Measurements from ENCODE around the gene STXBP6. TPM values are rescaled to one million over a fixed set of nuclear protein-coding genes. Genes with fewer than 3 reads are reported as not detected.
A peak's percentile ranks its signal among the peaks of the same experiment; 100 is the strongest.

STXBP6 gene
- total and polyA plus RNA-seq, 12 donors: 0.06 to 3.7 (median 0.68) TPM

DNA sequence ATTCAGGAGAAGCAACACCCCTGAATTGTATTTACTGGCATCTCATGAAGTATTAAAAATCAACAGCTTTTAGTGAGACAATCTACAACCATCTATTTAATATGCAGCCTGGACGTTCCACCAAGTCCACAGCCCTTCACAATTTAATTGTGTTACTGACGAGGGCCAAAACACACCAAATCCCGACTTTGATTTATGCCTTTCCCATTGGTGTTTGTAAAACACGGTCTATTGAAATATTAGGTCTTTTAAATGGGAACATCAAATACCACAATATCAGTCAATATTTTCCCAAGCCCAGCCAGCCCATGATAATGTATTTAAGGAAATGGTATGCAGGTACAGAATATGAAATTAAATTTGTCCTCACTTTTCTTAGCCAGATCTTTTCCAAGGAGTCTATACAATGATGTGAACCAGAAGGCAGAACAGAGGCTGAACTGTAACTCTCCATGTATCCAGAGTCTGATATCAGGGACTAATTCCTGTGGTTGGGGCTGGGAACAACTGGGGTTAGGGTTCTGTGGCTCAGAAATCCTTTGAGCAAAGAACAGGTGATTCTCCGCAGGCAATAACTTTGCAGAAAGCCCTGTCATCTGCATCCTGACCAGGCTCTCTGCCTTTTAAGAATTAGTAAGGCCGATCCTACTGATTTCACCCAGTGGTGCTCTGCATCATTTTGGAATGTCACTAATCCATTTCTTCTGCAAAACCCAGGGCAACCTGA, 236.7 kb downstream of the STXBP6 start:
- 72 to 82% (median 78%) methylated on average over 6 of the region's 6 CpGs for WGBS, 4 donors
- Histone ChIP-seq H3K36me3 (replicated peaks in 1 of 2) (no peaks in the 10 kb centered on the region), H3K9me3 (replicated peaks in 1 of 3) (no peaks in the 10 kb centered on the region), H3K4me1 (replicated peaks in 1 of 2) (no peaks in the 10 kb centered on the region), H3K27ac (no peak overlapping the region), H3K4me3 (no peak overlapping the region), H3K27me3 (no peaks in the 10 kb centered on the region)
- intact Hi-C loops (cut with DNase I): no loop called here
- no peak for TF ChIP-seq POLR2A (IDR thresholded peaks at IDR 0.05)
- TF ChIP-seq, protein P1, sequence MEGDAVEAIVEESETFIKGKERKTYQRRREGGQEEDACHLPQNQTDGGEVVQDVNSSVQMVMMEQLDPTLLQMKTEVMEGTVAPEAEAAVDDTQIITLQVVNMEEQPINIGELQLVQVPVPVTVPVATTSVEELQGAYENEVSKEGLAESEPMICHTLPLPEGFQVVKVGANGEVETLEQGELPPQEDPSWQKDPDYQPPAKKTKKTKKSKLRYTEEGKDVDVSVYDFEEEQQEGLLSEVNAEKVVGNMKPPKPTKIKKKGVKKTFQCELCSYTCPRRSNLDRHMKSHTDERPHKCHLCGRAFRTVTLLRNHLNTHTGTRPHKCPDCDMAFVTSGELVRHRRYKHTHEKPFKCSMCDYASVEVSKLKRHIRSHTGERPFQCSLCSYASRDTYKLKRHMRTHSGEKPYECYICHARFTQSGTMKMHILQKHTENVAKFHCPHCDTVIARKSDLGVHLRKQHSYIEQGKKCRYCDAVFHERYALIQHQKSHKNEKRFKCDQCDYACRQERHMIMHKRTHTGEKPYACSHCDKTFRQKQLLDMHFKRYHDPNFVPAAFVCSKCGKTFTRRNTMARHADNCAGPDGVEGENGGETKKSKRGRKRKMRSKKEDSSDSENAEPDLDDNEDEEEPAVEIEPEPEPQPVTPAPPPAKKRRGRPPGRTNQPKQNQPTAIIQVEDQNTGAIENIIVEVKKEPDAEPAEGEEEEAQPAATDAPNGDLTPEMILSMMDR (IDR thresholded peaks at IDR 0.05): no peak
- DNase-seq: no peak

- TF ChIP-seq POLR2A (IDR thresholded peaks at IDR 0.05): no peak
- TF ChIP-seq, protein P1 (IDR thresholded peaks at IDR 0.05): no peak
- 77 to 89% (median 83%) methylated on average over 2 of the region's 2 CpGs for WGBS, 4 donors
- Histone ChIP-seq H3K27ac (no peak overlapping the region), H3K9me3 (replicated peaks in 1 of 3) (no peaks in the 10 kb centered on the region), H3K36me3 (replicated peaks in 1 of 2) (no peaks in the 10 kb centered on the region), H3K4me1 (replicated peaks in 1 of 2) (no peaks in the 10 kb centered on the region), H3K4me3 (no peak overlapping the region), H3K27me3 (no peaks in the 10 kb centered on the region)
- intact Hi-C loops (cut with DNase I): loop anchor here (5.0 to 10.0 kb wide), 3 partner anchors 228 to 326 kb away; no protein-coding TSS in a partner anchor
- DNase-seq: no peak
Measured at GRCh38 chr14:24809135-24809534, 240.8 kb downstream of the STXBP6 start.

DNA sequence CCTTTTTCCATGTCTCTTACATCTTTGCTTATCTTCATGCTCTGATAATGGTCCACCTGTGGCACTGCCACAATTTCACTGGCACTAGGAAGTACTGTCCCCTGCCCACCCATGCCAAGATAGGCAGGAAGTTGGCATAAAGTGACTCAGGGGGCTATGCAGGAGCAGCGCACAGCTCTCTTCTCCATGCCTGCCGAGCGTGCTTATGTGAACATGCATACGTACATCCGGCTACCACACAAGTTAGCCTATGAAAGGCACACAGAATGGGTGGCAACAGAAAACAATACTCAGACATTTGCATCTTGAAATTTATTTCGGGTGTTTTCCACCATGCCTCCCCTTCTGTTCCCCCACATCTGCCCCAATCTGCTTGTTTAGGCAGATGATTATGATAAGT, 241.5 kb downstream of the STXBP6 start:
- DNase-seq: no peak
- Histone ChIP-seq H3K27ac (no peak overlapping the region), H3K36me3 (replicated peaks in 1 of 2) (no peaks in the 10 kb centered on the region), H3K27me3 (no peaks in the 10 kb centered on the region), H3K4me3 (no peak overlapping the region), H3K4me1 (replicated peaks in 1 of 2) (no peaks in the 10 kb centered on the region), H3K9me3 (replicated peaks in 1 of 3) (no peaks in the 10 kb centered on the region)
- 82 to 98% (median 90%) methylated on average over 5 to 6 of the region's 6 CpGs for WGBS, 4 donors
- intact Hi-C loops (cut with DNase I): loop anchor here (5.0 to 10.0 kb wide), 3 partner anchors 229 to 326 kb away; no protein-coding TSS in a partner anchor
- TF ChIP-seq, protein P1 (IDR thresholded peaks at IDR 0.05): no peak
- no peak for TF ChIP-seq POLR2A (IDR thresholded peaks at IDR 0.05)

DNA sequence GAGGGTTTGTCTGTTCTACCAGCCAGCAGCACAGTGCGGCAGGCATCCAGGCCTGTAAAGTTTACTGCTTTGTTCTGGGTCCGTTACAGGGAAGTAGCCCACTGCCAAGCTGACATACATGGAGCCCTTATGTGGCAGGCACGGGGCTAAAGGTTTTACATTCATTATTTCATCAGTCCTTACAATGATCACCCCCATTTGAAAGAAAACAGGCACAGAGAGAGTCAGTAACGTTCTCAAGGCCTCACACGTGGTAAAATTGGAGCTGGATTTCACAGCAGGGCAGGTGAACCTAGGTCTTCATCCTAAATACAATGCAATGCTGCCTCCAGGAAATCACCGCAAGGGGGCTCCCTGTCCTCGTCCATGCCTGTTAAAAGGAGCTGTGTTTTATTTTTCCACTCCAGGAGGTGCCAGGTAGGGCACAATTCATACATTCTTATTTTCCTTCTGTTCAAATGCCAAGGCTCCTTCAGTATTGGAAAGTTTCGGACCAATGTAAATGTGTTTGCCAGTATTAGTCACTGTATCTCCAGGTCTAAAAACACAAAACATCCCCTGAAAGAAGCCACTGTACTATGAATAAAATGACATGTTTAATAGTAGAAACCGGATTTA, 243.8 kb downstream of the STXBP6 start:
- no peaks in the 10 kb centered on the region for H3K27me3 ChIP-seq
- no peaks in the 10 kb centered on the region for H3K36me3 ChIP-seq (replicated peaks in 1 of 2)
- H3K9me3 ChIP-seq (replicated peaks in 1 of 3): no peaks in the 10 kb centered on the region
- H3K27ac ChIP-seq: no peak overlapping the region
- TF ChIP-seq POLR2A (IDR thresholded peaks at IDR 0.05): no peak
- TF ChIP-seq, protein P1 (IDR thresholded peaks at IDR 0.05): peak; percentile 64 to 83 (median 77)
- H3K4me3 ChIP-seq: no peak overlapping the region
- 25 to 36% (median 32%) methylated on average over 9 of the region's 9 CpGs for WGBS, 4 donors
- intact Hi-C loops (cut with DNase I): loop anchor here (5.0 to 10.0 kb wide), 3 partner anchors 231 to 329 kb away; no protein-coding TSS in a partner anchor
- no peaks in the 10 kb centered on the region for H3K4me1 ChIP-seq (replicated peaks in 1 of 2)
- peak; percentile 61 to 83 (median 73) for DNase-seq
